Brain pericyte (primary cell): ENCODE measurements around the gene AUTS2.

Experiments
- DNase-seq: peaks from one replicate; pipeline ENCODE4 v3.0.0-alpha.2; 2012; ENCODE audit warnings: low read depth, low spot score

AUTS2 gene

GRCh38 chr7:70489813-70490212 is 891.5 kb downstream of the AUTS2 start:
- DNase-seq: no peak

- DNase-seq: no peak
Measured at GRCh38 chr7:70492625-70493024, 894.4 kb downstream of the AUTS2 start.

- no peak for DNase-seq
Measured at GRCh38 chr7:70494225-70495032, 896.2 kb downstream of the AUTS2 start.

DNA sequence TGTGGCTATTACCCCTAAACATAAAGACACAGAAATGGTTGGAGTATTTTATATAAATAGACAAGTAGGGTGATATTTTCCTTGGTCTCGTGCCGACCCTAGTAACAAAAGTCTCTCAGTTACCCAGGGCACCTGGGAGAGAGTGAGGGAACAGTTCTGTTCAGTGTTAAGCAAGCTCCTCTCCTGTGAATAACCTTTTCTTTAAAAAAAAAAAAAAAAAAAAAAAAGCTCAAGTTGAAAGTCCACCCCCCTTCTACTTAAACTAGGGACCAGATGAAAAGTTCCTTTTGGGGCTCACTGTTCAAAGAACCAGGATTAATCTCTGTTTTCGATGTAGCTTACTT is 896.7 kb downstream of the AUTS2 start:
- no peak for DNase-seq

DNA sequence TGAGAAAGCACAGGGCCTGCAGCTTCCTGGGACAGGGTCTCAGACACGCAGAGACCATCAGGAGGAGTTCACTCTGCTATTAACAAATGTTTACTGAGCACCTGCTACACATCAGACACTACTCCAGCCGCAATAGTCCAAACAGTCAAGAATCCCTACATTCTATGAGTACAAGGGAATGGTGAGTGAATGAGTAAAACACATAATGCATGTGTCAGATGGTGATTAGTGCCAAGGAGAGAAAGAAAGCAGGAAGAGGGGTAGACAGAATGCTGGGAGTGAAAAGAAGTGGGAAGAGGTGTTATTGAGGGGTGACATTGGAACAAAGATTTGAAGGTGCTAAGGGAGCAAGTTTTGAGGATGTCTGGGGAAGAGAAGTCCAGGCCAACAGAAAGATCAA is 899.5 kb downstream of the AUTS2 start:
- no peak for DNase-seq

DNA sequence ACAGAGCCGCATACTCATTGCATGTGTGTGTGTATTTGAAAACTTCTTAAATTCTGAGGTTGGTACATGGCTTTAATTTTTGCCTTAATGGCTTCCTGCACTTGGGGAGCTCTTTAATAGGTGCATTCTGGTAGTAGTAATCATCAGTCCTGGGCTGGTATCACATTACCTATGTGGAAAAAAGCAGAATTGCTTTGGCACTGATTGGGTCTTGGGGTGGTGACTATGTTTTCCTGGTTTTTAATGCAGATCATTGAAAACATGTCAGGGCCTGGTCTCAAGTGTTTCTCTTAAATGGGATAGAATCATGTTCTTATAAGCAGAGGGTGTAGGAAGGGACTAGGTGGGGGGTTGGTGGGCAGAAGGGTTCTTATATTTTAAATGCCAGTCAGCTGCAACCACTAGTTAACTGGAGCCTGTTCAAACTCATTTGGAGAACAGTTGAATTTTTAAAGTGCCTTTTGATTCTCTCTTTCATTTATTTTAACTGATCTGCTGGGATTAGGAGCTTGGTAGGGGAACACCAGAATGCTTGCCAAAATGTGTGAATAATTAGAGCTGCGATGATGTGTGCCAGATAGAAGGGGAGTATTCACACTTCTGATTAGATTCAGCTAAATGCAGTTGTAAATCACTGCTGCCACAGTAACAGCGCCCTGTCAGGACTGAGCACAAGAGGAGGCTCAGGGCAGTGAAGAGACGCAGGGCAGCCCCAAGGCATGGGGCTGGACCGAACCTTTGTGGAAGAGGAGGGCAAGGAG is 900.1 kb downstream of the AUTS2 start:
- no peak for DNase-seq

DNA sequence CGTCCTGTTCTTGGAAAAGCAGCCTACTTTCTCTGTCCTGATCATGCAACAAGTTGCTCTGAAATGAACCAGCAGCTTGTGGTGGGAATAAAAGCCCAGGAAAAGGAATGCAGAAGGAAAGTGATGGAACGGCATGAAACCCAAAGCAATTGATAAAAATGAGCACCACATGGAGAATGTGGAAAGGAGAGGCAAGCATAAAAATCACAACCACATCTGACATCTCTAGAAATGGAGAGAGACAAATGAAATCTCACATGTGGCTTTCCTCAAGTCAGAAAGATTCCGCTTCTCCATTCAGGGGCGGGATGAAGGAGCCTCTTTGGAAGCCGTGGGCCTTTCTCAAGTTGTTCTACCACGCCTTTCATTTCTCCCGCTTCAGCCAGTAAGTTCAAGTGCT is 902.0 kb downstream of the AUTS2 start:
- no peak for DNase-seq

DNA sequence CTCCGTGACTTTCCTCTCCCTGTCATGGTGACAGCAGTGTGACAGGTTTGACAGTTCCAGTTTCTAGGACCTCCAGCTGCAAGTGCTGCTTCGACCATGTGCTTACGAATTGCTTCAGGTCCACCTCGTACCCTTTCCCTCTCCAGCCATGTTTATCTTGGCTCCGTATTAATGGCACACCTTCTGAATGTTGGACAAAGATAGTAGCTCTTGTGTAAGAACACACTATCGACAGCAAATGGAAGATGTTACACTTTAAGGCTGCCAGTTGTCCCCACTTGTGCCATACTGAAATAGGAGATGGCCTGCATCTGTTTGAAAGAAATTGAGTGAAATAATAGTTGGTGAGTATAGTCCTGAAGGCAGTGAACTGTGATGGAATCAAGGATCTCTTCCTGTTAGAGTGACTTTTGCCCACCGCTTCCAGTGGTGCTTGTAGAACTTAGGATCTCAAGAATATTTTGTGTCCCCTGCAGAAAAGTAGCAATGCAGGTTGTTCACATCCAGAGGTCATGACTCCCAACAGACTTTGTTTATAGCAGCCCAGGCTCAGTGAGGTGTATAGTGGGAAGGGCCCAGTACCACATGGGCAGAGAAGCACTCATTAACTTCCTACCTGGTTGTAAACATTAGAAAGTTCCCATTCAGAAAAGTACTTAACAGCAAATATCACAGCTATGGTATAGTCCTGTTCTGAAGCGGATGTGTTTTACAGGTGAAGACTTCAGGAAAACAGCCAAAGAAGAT is 904.0 kb downstream of the AUTS2 start:
- no peak for DNase-seq

GRCh38 chr7:70504254-70504653 is 906.0 kb downstream of the AUTS2 start:
- DNase-seq: no peak

DNA sequence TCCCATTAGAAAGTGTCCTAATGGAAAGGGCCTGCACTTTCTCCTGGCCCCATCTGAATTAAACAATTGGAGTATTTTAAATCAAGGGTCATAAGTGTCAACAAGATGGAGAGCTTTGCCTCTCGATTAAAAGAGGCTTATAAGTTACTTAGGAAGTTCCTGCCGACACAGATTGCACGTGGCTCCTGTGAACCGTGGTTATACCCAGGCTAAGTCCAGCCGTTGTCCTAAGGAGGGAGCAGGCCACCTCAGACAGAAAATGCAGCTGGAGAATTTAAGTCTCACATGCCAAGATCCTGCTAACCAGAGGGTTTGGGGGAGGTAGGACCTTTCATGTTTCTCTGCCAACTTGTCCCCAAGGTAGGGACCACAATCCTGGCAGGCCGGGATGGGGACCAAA is 907.2 kb downstream of the AUTS2 start:
- no peak for DNase-seq

- no peak for DNase-seq
Measured at GRCh38 chr7:70505886-70506285, 907.6 kb downstream of the AUTS2 start.

GRCh38 chr7:70506434-70506833 is 908.2 kb downstream of the AUTS2 start:
- DNase-seq: no peak

GRCh38 chr7:70512144-70512543 is 913.9 kb downstream of the AUTS2 start:
- DNase-seq: no peak

DNA sequence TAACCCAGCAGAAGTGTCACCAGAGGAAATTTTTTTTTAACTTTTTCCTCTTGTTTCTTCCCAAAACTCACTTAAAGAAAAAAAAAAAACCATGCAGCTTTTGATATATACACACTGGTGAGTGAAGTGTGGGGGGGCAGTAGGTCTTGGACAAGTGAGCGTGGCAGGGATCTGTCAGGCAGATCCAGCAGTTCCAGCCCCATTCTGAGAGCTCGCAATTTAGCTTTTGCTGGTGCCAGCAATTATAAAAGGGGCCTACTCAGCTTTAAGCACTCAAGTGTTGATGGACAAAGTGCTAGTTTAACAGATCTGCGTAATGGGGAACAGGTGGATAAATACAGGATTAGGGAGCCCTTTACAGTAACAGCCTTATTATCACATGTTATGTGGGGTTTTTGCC is 914.5 kb downstream of the AUTS2 start:
- no peak for DNase-seq

GRCh38 chr7:70520611-70521010 is 922.3 kb downstream of the AUTS2 start:
- DNase-seq: no peak

DNA sequence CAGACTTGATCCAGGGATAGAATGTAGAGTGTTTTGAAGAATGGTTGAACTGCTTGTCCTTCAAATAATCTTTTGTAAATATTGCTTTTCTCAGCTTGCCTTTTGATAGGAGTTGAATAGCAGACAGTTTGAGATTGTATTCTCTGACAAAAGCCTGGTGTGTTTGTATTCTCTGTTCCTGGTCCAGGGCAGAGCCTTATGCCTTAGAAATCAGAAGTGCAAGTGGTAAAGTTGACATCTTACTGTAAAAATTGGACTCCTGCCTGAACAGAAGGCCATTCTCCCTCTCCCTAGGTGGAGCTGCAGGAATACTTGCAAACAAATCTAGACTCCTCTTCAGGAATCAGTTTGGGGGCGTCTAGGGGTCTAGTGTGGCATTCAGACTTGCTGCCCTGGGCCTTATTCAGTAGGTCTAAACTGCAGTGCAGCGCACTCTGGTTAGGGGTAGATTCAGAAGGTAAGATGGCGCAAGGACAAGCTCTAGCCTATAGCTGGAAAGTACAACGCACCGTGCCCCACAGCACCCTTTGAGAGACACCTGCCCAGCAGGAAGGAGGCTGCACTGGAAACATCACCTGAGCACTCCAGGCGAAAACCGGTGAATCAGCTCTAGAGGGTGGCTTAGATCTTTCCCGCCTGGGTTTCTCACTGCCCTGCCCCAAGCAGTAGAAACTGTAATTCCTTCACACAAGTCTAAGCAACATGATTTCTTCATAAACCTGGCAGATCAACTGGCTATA is 925.1 kb downstream of the AUTS2 start:
- DNase-seq: no peak

DNA sequence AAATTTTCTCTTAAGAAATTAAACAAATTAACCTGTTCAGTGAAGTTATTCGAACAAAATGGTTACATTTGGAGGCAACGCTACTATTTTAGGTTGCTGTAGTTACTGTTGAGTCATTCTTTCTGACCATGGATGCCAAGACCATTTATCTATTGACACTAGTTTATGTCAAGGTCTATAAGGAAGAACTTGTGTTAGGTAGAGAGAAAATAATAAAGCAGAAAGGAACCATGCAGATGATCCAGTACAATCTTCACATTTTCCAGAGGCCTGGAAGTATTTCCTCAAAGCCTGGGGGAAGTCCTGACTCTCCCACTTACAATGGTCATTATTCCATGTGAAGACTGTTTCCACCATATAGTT is 925.7 kb downstream of the AUTS2 start:
- DNase-seq: no peak

DNA sequence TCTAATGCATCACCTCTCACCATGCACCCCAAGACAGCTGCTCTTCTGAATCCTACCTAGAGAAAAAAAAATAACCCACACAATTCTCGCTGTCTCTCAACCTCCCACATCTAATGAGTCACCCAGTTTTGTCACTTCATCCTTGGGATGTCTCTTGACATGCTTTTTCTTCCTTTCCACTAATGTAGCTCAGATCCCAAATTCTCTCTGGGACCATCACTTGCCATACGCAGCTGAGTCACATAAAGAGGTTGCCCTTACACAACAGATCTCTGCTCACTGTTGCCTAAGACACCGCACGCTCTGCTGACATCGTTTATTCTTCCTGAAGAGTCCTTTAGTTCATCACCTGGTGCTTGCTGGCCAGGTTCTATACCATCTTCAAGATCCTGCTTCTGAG is 927.7 kb downstream of the AUTS2 start:
- DNase-seq: no peak

DNA sequence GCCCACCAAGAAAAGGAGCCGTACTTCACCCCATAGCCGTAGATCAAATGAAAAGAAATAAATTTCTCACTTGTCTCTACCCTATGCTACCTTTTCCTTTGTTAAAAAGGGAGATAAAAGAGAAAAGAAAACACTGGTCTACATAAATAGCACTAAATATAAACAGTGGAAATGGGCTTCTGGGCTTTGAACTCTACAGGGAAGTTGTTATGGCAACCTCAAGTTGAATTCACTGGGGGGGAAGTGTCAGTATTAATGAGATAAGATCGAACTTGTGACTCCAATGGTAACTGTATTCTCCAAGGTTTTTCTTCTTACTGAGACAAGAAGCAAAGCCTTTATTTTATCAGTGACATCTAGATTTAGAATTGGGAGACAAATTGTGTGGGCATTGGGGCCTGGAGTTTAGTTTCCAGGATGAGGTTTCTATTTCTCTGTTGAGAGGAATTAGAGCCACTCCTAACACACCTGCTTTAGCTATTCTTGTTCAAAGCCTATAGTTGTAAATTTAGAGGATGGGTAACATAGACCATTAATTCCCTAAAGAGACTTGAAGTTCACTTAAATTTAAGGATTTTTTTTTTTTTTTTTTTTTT is 929.3 kb downstream of the AUTS2 start:
- no peak for DNase-seq

- no peak for DNase-seq
Measured at GRCh38 chr7:70529436-70529835, 931.2 kb downstream of the AUTS2 start.

- no peak for DNase-seq
Measured at GRCh38 chr7:70529914-70530585, 931.8 kb downstream of the AUTS2 start.
